GM12865 (cell line): ENCODE measurements around the gene FAM78A.
A peak's percentile ranks its signal among the peaks of the same experiment; 100 is the strongest.

Experiments used
- DNase-seq: peaks from one replicate; pipeline ENCODE4 v3.0.0; 2010; ENCODE audit warnings: low read depth
- H3K4me3 ChIP-seq: 2 replicates; pipeline ENCODE4 v1.5.1; 2011; ENCODE audit warnings: mild to moderate bottlenecking, low read depth, low read length, control low read depth
- CTCF ChIP-seq: IDR thresholded peaks from 2 replicates; pipeline ENCODE4 v1.5.1; 2011; ENCODE audit warnings: low read length, control low read depth, low read depth, inconsistent platforms; ENCODE audit not compliant: insufficient read depth; ENCODE audit errors: missing control alignments

The FAM78A gene

GRCh38 chr9:131276094-131276888 lies at the start of gene FAM78A:
FAM78A (minus strand) TSS chr9:131276510; CDS start chr9:131276179, 331 bp downstream.
- peak within 1 kb of the TSS; percentile 79 for H3K4me3 ChIP-seq
- DNase-seq: peak; percentile 72
- no peak for TF ChIP-seq CTCF

- TF ChIP-seq CTCF: no peak
- no peak for DNase-seq
- H3K4me3 ChIP-seq: no peak overlapping the region
These were observed 48.7 kb upstream of the FAM78A start for GRCh38 chr9:131324736-131325679.

- DNase-seq: no peak
- TF ChIP-seq CTCF: no peak
These were observed 47.3 kb upstream of the FAM78A start for GRCh38 chr9:131323629-131324028.

GRCh38 chr9:131320031-131320685 lies 43.8 kb upstream of the FAM78A start:
- no peak overlapping the region for H3K4me3 ChIP-seq
- DNase-seq: no peak
- no peak for TF ChIP-seq CTCF

More at GRCh38 chr9:131323629-131324028, 47.3 kb upstream of the FAM78A start:
- no peak overlapping the region for H3K4me3 ChIP-seq

- no peak for TF ChIP-seq CTCF
- no peak overlapping the region for H3K4me3 ChIP-seq
- DNase-seq: no peak
These were observed 43.2 kb upstream of the FAM78A start for GRCh38 chr9:131319486-131319885.

- TF ChIP-seq CTCF: no peak
- no peak overlapping the region for H3K4me3 ChIP-seq
- no peak for DNase-seq
These were observed 42.1 kb upstream of the FAM78A start for GRCh38 chr9:131318231-131319085.
